ENCODE data around the gene SASH1. TPM values are rescaled to one million over a fixed set of nuclear protein-coding genes. Genes with fewer than 3 reads are reported as not detected.

Gene SASH1
- total RNA-seq, 1 experiment from 2014 or later: 39.1 TPM

DNA sequence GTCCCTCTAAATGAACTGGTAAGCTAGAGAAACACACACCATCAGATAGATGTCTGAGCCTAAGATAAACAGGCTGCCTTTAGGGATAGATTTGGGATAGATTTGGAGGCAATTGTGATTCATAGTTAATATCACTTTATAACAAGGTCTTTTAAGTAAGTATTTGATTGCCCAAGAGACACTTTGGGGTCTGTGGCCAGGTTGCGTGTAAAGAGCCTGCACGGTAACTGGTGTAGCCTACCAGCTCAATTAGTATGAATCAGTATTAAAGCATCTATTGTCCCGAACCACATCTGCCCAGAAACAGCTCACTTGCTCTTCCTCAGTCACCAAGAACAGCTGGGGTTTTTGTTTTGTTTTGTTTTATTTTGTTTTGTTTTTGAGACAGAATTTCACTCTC, 193.3 kb downstream of the SASH1 start:
- no peaks in the 10 kb centered on the region for H3K27me3 ChIP-seq
- DNase-seq: peak; percentile 84
- H3K9me3 ChIP-seq: no peaks in the 10 kb centered on the region
- no peak overlapping the region for H3K4me3 ChIP-seq
- H3K36me3 ChIP-seq: peaks cover 84% of the 10 kb centered on the region

- Histone ChIP-seq H3K4me3 (no peak overlapping the region), H3K9me3 (no peaks in the 10 kb centered on the region), H3K27me3 (no peaks in the 10 kb centered on the region), H3K36me3 (peaks cover 83% of the 10 kb centered on the region)
- peak; percentile 33 for DNase-seq
These were observed 195.9 kb downstream of the SASH1 start for GRCh38 chr6:148538261-148539190.

- Histone ChIP-seq H3K4me3 (no peak overlapping the region), H3K36me3 (peaks cover 91% of the 10 kb centered on the region), H3K27me3 (no peaks in the 10 kb centered on the region), H3K9me3 (no peaks in the 10 kb centered on the region)
- DNase-seq: no peak
These were observed 200.9 kb downstream of the SASH1 start for GRCh38 chr6:148543540-148543939.

DNA sequence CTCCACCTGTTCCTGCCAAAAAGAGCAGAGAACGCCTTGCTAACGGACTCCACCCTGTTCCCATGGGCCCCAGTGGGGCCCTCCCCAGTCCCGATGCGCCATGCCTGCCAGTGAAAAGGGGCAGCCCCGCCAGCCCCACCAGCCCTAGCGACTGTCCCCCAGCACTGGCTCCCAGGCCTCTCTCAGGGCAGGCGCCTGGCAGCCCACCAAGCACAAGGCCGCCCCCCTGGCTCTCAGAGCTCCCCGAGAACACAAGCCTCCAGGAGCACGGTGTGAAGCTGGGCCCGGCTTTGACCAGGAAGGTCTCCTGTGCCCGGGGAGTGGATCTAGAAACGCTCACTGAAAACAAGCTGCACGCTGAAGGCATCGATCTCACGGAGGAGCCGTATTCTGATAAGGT, 201.8 kb downstream of the SASH1 start:
- Histone ChIP-seq H3K27me3 (no peaks in the 10 kb centered on the region), H3K9me3 (no peaks in the 10 kb centered on the region), H3K4me3 (no peak overlapping the region), H3K36me3 (peaks cover 90% of the 10 kb centered on the region)
- no peak for DNase-seq

DNA sequence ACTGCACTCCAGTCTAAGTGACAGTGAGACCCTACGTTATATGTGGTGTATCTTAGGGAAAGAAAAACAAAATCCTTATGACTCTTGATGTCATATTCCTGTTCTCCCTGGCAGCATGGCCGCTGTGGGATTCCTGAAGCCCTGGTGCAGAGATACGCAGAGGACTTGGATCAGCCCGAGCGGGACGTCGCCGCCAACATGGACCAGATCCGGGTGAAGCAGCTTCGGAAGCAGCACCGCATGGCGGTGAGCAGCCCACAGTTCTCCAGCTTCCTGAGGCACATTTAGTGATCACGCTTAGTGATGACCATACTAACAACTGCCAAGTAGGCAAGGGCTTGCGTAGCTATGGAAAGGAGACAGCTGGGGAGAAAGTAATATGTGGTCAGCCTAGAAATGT, 203.3 kb downstream of the SASH1 start:
- H3K9me3 ChIP-seq: no peaks in the 10 kb centered on the region
- H3K4me3 ChIP-seq: no peak overlapping the region
- H3K36me3 ChIP-seq: peaks cover 75% of the 10 kb centered on the region
- H3K27me3 ChIP-seq: no peaks in the 10 kb centered on the region
- no peak for DNase-seq

DNA sequence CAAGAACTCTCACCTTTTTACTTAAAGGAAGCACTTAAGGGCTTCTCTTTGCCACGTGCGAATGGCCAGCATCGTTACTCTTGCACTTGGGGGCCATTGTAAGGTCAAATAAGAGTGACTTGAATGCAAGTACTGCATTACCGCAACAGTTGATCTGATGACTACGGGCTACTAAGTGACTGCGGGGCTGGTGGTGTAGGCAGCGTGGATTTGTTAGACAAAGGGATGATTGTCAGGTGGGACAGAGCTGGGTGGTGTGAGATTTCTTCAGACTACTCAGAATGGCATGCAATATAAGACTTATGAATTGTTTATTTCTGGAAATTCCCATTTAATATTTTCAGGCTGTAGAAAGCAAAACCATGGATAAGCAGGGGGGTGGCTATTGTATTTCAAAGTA, 204.5 kb downstream of the SASH1 start:
- no peak for DNase-seq
- Histone ChIP-seq H3K27me3 (no peaks in the 10 kb centered on the region), H3K9me3 (no peaks in the 10 kb centered on the region), H3K36me3 (peaks cover 65% of the 10 kb centered on the region), H3K4me3 (no peak overlapping the region)

- Histone ChIP-seq H3K27me3 (no peaks in the 10 kb centered on the region), H3K4me3 (no peak overlapping the region), H3K36me3 (peaks cover 64% of the 10 kb centered on the region), H3K9me3 (no peaks in the 10 kb centered on the region)
- DNase-seq: no peak
These were observed 205.6 kb downstream of the SASH1 start for GRCh38 chr6:148548065-148548748.

- Histone ChIP-seq H3K4me3 (no peak overlapping the region), H3K36me3 (peaks cover 58% of the 10 kb centered on the region), H3K27me3 (no peaks in the 10 kb centered on the region), H3K9me3 (peaks cover 1% of the 10 kb centered on the region; the same call in 1 of the 2 replicates)
- no peak for DNase-seq
These were observed 206.1 kb downstream of the SASH1 start for GRCh38 chr6:148548749-148549140.

GRCh38 chr6:148550569-148550968, 207.9 kb downstream of the SASH1 start:
- no peak for DNase-seq
- H3K36me3 ChIP-seq: peaks cover 42% of the 10 kb centered on the region

GRCh38 chr6:148551226-148551625, 208.6 kb downstream of the SASH1 start:
- Histone ChIP-seq H3K4me3 (no peak overlapping the region), H3K36me3 (peaks cover 36% of the 10 kb centered on the region), H3K9me3 (peaks cover 4% of the 10 kb centered on the region; the same call in 1 of the 2 replicates), H3K27me3 (no peaks in the 10 kb centered on the region)
- no peak for DNase-seq

More at GRCh38 chr6:148550569-148550968, 207.9 kb downstream of the SASH1 start:
- no peaks in the 10 kb centered on the region for H3K27me3 ChIP-seq
- peaks cover 4% of the 10 kb centered on the region; the same call in 1 of the 2 replicates for H3K9me3 ChIP-seq
- no peak overlapping the region for H3K4me3 ChIP-seq

DNA sequence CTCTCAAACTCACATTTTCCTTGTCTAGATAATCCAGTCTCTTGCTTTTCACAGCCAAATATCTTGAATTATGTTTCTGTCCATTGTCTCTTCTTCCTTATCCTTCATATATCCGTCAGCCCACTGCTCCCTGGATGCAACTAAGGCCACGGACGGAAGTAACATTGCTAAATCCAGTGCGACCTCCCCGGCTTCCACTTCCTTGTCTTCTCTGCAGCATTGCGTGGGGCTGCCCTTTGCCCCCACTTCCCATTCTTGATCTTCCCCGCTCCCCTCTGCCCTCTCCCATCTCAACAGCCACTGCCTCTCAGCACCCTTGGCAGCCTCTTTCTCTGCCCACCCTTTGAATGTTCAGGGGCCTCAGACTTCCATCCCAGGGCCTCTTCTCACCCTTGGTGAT, 213.8 kb downstream of the SASH1 start:
- H3K27me3 ChIP-seq: no peaks in the 10 kb centered on the region
- H3K4me3 ChIP-seq: no peak overlapping the region
- peaks cover 10% of the 10 kb centered on the region for H3K36me3 ChIP-seq
- no peak for DNase-seq
- peaks cover 4% of the 10 kb centered on the region; the same call in 1 of the 2 replicates for H3K9me3 ChIP-seq

GRCh38 chr6:148557796-148558321, 215.2 kb downstream of the SASH1 start:
- no peak overlapping the region for H3K4me3 ChIP-seq
- no peaks in the 10 kb centered on the region for H3K27me3 ChIP-seq
- peaks cover 2% of the 10 kb centered on the region for H3K36me3 ChIP-seq
- no peak for DNase-seq
- H3K9me3 ChIP-seq: peaks cover 4% of the 10 kb centered on the region; the same call in 1 of the 2 replicates

- DNase-seq: peak; percentile 62
- Histone ChIP-seq H3K9me3 (no peaks in the 10 kb centered on the region), H3K27me3 (no peaks in the 10 kb centered on the region), H3K36me3 (no peaks in the 10 kb centered on the region), H3K4me3 (peak overlapping the region; percentile 29)
These were observed 217.3 kb downstream of the SASH1 start for GRCh38 chr6:148559848-148560433.

DNA sequence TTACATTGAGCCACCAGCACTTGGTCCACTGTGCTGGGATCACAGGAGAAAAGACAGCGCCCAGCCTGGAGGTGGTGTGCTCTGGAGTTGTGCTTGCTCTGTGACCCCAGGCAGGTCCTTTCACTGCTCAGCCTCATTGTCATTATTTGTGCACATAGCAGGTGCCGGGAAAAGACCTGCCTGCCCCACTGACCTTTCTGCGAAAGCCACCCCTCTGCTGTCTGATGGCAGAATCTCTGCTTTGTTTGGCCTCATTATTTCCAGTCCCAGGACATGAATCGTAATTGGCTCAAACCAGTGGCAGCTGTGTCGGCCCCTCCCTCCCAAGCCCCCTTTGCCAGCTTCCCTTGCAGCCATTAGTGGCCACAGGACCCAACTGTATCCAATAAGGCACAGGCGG, 219.0 kb downstream of the SASH1 start:
- no peaks in the 10 kb centered on the region for H3K27me3 ChIP-seq
- DNase-seq: no peak
- no peaks in the 10 kb centered on the region for H3K36me3 ChIP-seq
- H3K4me3 ChIP-seq: no peak overlapping the region
- no peaks in the 10 kb centered on the region for H3K9me3 ChIP-seq

- H3K36me3 ChIP-seq: no peaks in the 10 kb centered on the region
- DNase-seq: no peak
These were observed 220.4 kb downstream of the SASH1 start for GRCh38 chr6:148563066-148563465.

GRCh38 chr6:148564494-148565035, 221.9 kb downstream of the SASH1 start:
- Histone ChIP-seq H3K9me3 (no peaks in the 10 kb centered on the region), H3K4me3 (no peak overlapping the region), H3K27me3 (no peaks in the 10 kb centered on the region), H3K36me3 (no peaks in the 10 kb centered on the region)
- no peak for DNase-seq

More at GRCh38 chr6:148563066-148563465, 220.4 kb downstream of the SASH1 start:
- Histone ChIP-seq H3K4me3 (no peak overlapping the region), H3K9me3 (no peaks in the 10 kb centered on the region), H3K27me3 (no peaks in the 10 kb centered on the region)
